NCI-H1105 treated with DMSO at 0.1 percent for 48 hours (cell line): Measurements from ENCODE around the gene HEATR9.

Experiments used
- DNase-seq: peaks from one replicate; lab custom pipeline; 2025; lab: John Stamatoyannopoulos, UW

HEATR9 gene

DNA sequence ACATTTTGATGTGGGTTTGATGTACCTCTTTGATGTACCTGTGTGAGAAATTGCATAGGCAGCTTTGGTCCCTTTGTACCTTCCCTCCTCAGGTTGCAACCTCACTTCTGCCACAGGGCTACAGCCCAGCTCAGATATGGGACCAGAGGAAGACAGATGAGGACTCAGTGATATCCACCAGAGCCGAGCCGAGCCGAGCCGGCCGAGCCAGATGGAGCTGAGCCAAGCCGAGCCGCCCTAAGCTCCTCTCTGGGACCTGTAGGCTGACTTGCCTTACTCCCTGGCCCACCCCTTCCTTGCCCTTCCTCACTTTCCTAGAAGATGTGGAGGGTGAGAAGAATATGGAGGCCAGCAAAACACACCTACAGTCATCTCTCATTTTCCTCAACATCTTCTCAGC lies 3.8 kb downstream of the HEATR9 start:
- DNase-seq: no peak

DNA sequence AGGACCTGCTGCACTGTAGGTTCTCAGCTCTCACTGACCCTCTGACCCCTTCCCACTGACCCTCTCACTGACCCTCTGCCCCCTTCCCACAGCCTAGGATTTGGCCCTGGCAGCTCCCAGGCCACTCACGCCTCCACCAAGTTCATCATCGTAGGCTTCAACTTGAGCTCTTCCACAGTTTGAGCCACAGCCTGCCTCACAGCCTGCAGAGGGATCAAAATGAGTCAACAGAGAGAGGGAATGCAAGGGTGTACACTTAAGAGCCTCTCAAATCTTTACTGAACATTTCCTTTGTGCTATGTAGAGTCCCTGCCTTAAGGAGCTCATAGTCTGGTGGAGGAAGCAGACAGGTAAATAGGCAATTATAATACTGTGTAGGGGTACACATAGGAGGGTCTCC lies 12.1 kb downstream of the HEATR9 start:
- DNase-seq: no peak

DNA sequence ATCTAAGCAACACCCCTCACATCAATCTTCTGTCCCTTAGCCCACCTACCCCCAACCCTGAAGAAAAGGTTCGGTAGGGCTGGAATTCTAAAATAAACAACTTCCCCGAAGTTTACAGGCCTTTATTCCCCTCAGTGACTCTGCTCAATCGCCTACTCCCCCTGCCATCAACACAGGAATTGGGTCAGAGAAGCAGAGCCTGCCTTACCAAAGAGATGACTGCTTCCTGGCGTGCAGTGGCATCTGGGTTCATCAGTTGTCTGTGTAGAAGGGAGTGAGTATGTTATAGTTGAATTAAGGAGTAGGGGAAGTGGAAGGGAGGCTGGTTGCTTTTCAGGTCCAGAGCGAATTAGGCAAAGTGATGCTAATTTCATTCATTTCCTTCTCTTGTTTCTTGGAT lies 12.7 kb downstream of the HEATR9 start:
- no peak for DNase-seq

DNA sequence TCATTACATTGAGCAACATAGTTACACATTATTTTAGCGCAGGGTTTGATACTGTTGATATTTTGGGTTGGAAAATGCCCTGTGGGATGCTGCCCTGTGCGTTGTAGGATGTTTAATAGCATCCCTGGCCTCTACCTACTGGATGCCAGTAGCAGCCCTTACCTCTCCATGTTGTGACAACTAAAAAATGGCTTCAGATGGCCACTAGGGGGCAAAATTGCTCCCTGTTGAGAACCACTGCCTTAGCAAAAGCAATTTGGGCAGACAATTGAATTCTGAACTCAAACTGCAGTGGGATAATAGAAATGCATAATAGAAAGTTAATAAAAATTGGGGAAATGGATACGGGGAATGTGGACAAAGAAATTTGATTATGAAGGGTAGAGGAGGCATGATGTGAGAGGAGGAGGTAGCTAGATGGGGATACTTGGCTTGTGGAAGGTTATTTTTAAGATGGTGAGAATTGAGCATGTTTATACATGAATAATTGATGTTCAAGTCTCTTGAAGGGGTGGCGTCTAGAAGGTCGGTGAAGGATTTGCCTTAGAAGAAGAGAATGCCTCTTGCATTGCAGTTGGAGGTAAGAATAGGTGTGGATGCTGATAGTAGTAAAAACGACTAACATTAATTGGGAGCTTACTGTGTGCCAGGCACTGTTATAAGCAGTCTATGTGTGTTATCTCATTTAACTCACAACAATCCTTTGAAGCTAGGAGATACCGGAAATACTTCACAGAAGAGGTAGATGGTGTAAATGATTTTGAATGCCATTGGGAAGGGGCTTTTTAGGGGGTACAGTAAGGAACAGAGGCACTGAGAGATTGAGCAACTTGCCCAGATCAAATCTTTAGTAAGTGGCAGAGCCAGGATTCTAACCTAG lies 19.0 kb downstream of the HEATR9 start:
- peak; percentile 55 for DNase-seq

DNA sequence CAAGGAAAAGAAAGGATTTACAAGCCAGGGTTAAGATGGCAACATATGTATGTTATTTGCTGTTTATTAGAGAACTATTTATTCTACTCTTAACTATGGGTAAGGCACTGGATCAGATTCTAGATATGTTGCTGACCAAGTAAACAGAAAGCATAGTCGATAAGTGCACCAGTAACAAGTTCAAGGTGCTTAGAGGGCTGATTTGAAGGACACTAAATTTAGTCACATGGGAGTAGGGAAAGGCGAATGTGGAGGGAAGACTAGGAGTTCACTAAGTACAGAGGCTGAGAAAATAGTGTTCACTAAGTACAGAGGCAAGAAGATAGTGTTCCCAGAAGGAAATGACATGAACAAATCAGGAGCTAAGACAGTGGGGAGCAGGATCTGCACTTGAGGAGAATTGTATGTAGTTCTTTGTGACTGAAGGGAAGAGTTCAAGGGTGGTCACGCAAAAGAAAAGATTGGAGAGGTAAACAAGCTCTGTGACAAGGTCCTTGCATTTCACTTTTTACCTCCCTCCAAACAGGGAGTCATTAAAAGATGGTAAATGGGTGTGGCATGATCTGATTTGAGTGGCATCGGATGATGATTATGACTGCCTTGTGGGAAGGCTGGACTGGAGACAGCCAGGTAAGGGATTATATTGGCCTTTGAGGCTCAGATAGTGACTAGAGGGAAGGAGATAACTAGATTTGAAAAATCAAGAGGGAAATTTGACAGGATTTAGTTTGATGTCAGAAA lies 20.9 kb downstream of the HEATR9 start:
- DNase-seq: no peak

DNA sequence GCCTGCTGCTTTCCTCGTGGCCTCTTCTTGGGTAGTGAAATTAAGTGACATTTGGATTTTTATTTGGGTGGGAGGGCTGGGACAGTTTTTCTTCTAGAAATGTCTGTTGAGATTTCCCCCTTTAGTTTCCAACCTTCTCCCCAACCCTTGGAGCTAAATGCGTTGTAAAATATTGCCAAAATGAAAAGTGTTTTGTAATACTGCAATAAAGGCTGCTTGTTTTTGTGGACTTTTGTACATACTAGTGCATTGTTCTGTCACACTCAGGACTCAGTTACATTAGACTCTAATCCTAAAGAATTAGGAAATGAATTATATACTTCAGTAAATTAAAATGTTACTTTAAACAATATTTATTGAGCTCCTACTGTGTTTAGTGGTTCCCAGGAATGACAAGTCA lies 21.7 kb downstream of the HEATR9 start:
- DNase-seq: no peak

DNA sequence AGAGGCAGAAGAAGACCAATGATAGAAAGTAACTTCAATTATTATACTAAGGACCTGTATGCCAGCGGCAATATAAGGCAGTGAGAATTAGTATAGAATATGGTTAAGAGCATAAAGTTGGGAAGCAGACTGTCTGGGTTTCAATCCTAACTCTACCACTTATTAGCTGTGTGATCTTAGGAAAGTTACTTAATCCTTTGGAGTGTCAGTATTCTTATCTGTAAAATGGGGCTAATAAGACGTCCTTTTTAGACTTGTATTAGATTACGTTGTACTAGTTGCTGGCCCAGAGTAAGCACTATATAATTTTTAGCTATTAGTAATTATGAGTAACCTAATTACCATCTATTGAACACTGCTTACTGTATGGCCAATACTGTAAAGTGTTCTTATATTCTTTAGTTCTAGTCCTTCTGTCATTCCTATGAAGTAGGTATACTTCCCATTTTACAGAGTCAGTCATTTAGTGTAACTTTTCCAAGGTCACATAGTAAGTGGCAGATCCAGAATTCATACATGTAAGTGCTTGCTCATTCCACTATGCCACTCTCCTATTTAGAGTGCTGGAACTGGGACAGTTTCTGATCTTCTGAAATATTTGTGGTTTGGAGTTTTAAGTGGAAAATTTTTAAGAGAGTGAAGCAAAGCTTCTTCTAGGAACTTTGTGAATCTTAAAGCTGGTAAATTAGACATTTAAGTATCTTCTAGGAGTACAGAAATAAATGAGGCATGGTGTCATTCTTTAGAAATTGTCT lies 22.5 kb downstream of the HEATR9 start:
- DNase-seq: no peak

DNA sequence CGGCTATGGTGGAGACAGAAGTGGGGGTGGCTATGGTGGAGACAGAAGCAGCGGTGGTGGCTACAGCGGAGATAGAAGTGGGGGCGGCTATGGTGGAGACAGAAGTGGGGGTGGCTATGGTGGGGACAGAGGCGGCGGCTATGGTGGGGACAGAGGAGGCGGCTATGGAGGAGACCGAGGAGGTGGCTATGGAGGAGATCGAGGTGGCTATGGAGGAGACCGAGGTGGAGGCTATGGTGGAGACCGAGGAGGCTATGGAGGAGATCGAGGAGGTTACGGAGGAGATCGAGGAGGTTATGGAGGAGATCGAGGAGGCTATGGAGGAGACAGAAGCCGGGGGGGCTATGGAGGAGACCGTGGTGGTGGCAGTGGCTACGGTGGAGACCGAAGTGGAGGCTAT lies 24.1 kb downstream of the HEATR9 start:
- DNase-seq: no peak

DNA sequence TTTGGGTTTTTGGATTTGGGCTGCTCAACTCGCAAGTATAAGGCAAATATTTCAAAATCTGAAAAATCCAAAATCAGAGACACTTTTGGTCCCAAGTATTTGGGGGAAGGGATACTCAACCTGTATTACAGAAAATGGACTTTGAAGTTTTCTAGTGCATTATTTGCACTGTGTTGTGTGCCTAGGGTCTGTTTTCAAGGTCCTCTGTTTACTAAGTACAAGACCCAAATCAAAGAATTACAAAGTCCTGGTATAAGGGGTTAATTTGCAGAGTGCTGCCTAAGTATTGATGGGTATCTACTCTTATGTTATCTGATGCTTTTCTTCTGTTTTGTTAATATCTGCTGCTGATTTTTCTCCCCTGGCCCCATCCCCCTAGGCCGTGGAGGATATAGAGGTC lies 25.0 kb downstream of the HEATR9 start:
- no peak for DNase-seq

DNA sequence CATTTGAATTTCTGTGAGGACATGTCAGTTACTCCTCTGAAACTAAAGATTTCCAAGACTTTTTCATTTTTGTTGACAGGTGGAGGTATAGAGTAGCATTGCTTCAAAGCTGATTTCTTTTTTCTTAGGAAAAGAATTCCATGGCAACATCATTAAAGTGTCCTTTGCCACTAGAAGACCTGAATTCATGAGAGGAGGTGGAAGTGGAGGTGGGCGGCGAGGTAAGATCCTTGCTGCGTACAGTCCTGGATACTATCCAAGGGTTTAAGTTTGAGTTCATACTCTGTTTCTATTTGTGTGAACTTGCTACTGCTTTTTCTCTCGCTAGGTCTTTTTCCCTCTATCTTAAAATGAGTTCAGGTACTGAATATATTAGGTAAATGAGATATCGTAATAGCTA lies 26.5 kb downstream of the HEATR9 start:
- no peak for DNase-seq

DNA sequence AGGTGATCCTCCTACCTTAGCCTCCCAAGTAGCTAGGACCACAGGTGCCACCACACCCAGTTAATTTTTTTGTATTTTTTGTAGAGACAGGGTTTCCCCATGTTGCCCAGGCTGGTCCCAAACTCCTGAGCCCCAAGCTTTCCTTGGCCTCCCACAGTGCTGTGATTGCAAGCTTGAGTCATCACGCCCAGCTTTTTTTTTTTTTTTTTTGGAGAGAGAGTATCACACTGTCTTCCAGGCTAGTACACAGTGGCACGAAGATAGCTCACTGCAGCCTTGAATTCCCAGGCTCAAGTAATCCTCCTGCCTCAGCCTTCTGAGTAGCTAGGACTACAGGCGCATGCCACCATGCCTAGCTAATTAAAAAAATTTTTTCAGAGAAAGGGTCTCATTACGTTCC lies 27.2 kb downstream of the HEATR9 start:
- no peak for DNase-seq

DNA sequence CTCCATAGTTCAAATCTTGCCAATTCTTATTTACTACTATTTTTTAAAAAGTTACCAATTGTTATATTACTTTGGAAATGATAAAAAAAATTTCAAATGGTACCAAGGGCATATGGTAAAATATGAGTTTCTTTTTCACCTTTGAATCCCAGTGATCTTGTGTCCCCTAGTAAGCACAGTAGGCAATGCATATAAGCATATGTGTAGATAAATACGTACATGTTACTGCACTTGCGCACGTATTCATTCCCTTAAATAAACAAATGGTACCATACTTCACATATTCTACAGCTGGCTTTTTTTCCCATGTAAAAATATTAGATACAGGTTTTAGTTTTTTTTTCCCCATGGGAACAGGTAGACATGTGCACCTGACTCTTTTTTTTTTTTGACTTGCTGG lies 27.6 kb downstream of the HEATR9 start:
- DNase-seq: no peak

DNA sequence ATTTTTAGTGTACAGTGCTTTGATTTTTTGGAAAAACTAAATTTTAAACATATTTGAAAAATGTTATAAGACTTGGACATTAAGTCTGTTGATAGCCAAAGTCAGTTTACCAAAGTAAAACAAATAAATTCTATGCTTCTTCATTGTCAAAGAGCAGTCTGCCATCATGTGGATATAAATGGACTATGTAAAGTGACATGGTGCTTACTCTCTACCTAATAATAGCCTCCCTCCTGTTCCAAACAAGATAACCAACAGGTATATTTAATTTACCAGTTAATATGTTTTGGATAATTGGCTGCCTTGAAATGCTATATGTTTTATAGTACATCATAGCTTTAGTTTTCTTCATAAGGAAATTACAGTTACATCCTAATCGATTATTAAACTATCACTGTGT lies 43.5 kb downstream of the HEATR9 start:
- DNase-seq: no peak

DNA sequence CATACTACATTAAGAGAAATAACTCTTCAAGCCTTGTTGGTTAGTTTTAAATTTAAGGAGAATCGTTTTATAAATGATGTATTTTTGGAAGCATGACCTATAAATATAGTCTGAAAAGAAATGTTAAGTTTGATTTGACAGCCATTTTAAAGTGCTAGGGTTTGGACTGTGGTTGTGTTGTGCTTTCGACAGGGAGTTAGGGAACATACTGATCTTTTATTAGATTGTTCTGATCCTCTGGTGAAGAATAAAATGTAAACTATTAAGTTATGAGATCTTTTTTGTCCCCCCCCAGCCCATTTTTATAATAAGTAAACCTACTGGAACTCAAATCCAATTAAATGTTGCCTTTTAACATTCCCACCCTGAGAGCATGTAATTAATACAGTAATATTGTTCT lies 47.4 kb downstream of the HEATR9 start:
- DNase-seq: no peak

DNA sequence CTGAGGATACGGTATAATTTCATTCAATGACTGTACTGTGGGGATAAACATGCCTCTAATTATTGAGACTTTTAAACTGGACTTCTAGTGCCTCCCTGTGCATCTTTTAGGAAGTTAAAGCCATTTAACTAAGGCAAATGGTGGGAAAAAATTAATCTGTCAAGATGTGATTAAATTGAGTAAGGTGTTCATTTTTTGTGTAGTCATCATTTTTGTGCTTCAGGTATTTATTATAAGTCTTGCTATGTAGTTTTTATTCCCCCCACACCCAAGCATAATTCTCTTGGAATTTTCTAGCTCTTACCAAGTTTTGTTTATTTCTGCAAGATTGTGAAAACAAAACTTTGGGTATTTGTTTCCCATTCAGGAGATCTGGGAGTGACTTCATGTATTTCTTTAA lies 49.2 kb downstream of the HEATR9 start:
- no peak for DNase-seq

DNA sequence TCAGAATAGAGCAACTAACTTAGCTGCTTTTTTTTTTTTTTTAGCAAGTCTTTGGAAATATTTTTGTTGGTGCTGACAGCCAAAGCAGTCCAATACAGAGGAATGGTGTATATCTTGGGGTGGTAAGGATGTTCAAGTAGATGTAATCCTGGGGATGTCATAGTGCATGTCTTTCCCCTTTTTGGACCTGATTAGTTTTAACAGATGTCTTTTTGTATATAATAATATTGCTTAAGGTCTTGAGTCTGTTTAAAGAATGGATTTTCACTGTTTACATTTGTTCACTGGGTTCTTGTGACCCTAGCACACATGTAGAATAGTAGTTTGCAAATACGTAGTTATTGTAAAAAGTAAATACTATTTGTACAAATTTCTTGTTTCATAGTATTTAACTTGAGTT lies 51.5 kb downstream of the HEATR9 start:
- no peak for DNase-seq

DNA sequence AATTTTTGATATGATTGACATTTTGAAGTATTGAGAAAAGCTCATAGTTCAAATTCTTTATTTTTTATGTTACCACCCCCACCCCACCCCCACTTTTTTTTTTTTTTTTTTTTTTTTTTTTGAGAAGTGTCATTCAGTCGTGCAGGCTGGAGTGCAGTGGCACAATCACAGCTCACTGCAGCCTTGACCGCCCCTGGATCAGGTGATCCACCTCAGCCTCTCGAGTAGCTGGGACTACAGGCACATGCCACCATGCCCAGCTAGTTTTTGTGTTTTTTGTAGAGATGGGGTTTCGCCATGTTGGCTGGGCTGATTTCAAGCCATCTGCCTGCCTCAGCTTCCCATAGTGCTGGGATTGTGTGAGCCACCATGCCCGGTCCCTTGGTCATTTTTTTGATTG lies 52.0 kb downstream of the HEATR9 start:
- no peak for DNase-seq

DNA sequence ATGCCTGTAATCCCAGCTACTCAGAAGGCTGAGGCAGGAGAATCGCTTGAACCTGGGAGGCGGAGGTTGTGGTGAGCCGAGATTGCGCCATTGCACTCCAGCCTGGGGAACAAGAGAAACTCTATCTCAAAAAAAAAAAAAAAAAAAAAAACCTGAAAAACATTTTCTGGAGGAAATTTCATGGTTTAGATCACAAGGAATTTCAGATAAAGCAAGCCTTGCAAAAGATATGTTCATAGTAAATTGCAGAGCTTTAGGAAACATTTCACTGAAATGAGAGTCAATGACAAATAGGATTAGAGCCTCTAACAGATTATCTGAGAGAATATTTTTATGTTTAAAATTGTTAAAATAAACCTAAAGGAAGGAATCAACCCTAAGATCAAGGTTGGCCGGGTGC lies 56.2 kb downstream of the HEATR9 start:
- no peak for DNase-seq

DNA sequence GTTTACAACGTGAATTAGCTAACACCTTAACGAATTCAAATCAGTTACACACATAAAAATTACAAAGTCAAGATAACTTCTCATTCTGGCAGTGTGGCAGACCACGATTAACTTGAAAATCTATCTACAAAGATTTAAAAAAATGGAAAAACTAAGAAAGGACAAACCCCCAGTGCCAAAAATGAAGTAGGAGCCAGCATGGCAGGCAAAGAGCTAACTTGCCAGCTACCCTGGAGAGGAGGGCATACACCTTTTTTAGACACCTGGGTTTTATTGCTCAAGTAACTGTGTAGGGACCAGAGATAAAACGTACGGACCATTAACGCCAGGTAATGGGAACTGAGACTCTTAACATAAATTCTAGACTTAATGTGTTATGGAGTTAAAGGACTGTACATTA lies 56.9 kb downstream of the HEATR9 start:
- DNase-seq: no peak

DNA sequence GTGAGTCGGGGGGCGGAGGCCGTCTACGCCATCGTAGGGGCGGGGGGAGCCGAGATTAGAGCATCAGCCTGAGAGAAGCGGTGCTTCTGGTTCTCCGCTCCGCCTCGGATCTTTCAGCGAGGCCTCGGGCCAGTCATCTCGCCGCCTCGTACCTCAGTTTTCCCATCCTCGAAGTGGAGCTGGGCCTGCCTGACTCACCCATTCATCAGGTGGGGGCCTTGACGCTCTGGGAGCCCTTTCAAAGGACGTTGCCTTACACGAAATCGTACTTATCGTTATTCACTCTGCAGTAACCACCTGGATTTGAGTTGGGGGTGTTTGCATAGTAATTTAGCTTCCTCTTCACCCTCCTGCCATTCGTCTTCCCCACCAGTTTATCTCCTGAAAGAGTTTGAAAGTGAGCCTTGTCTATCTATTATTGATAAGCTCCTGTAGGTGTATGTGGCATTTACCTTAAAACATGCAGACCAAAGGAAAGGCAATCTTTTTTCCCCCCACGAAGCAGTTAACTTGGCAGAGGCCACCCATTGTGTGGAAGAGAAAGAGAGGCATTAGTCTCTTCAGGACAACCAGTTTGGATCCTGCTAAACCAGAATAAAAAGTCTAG lies 58.7 kb downstream of the HEATR9 start:
- no peak for DNase-seq

DNA sequence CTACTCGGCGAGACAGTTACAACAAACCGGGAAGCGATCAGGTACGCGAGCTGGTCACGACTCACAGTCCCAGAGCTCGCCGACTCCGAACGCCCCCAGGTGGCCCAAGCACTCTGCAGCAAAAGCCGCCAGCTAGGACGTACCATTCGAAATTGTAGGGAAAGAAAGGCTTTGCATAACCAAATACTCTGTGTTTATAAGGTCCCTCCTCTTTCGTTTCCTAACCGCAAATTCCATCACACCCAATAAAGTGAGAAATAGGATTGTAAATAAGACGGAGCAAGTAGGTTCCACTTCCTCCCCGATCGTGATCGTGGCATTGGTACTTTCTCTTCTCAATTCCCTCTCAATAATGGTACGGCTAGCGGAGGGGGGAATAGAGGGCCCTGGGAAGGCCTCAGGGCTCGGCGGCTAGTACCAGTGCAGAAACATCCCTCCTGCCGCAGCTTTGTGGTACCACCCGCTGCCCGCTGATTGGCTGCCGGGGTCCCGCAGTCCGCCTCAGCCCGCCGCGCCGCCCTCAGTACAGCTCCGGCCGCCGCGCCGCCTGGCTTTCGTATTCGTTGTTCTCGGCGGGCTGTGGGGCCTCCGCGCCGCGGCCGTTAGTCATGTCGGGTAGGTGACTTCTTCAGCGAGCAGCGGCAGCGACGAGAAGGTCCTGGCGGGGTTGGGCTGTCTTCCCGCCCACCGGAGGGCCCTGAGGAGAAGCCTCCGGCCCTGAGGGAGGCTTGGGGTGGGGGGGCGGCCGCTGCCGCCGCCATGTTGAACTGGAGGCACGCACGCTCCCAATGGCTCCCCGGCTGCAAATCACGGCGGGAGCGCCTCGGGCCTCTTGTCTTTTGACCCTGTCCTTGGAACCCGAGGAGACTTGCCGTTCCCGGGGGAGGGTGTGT lies 59.5 kb downstream of the HEATR9 start, which contains the start of gene TAF15:
TAF15 (plus strand) TSS at position 523 of the 893 bp plus-strand sequence; CDS start at position 609, 86 bp downstream.
- DNase-seq: peak; percentile 96
